Measurements from ENCODE around the gene MS4A4A.
"Not testable (repeated sequence)": the region's sequence is repeated elsewhere in the genome, so short reads cannot be mapped to it uniquely, and the experiment has no call there.

Gene MS4A4A

GRCh38 chr11:60280412-60280811, at the start of gene MS4A4A:
TSS of gene MS4A4A (plus strand) at chr11:60280666. CDS start at chr11:60280676, 10 bp downstream.
- no peak for DNase-seq

GRCh38 chr11:60230681-60231080, 49.8 kb upstream of the MS4A4A start:
- no peak for DNase-seq

GRCh38 chr11:60235321-60235720, 45.1 kb upstream of the MS4A4A start:
- no peak for DNase-seq

- DNase-seq = no peak
These were observed 39.8 kb upstream of the MS4A4A start for GRCh38 chr11:60240662-60241061.

GRCh38 chr11:60241786-60242185, 38.7 kb upstream of the MS4A4A start:
- no peak for DNase-seq

- no peak for DNase-seq
These were observed 37.7 kb upstream of the MS4A4A start, which contains the start of gene MS4A4E for GRCh38 chr11:60242740-60243239. TSS of gene MS4A4E (minus strand) at chr11:60243137. CDS start at chr11:60230055, 13,082 bp downstream.

- no peak for DNase-seq
These were observed 28.8 kb upstream of the MS4A4A start for GRCh38 chr11:60251485-60252212.

GRCh38 chr11:60252213-60253108, 28.0 kb upstream of the MS4A4A start:
- DNase-seq = no peak

GRCh38 chr11:60257956-60258722, 22.3 kb upstream of the MS4A4A start:
- no peak for DNase-seq

GRCh38 chr11:60261014-60261413, 19.5 kb upstream of the MS4A4A start:
- no peak for DNase-seq

- no peak for DNase-seq
These were observed 17.1 kb upstream of the MS4A4A start for GRCh38 chr11:60263402-60263801.

GRCh38 chr11:60264644-60265043, 15.8 kb upstream of the MS4A4A start:
- DNase-seq = no peak

- DNase-seq = peak; percentile 15
These were observed 14.9 kb upstream of the MS4A4A start for GRCh38 chr11:60265373-60266214.

GRCh38 chr11:60274416-60274815, 6.0 kb upstream of the MS4A4A start:
- DNase-seq = no peak

- no peak for DNase-seq
These were observed 1.0 kb downstream of the MS4A4A start for GRCh38 chr11:60281485-60281884.

- no peak for DNase-seq
These were observed 1.8 kb downstream of the MS4A4A start for GRCh38 chr11:60282286-60282685.

GRCh38 chr11:60285411-60286126, 5.1 kb downstream of the MS4A4A start:
- DNase-seq = not testable (repeated sequence)

GRCh38 chr11:60288531-60288930, 8.1 kb downstream of the MS4A4A start:
- no peak for DNase-seq

GRCh38 chr11:60292145-60292544, 11.7 kb downstream of the MS4A4A start:
- no peak for DNase-seq

GRCh38 chr11:60301178-60301577, 20.7 kb downstream of the MS4A4A start:
- no peak for DNase-seq

- DNase-seq = not testable (repeated sequence)
These were observed 21.4 kb downstream of the MS4A4A start for GRCh38 chr11:60301884-60302283.
